ENCODE results near the gene GRAMD2B.
"Not testable (repeated sequence)": the region's sequence is repeated elsewhere in the genome, so short reads cannot be mapped to it uniquely, and the experiment has no call there.

Gene GRAMD2B

GRCh38 chr5:126414874-126415502 is 8.2 kb upstream of the GRAMD2B start:
- peak; percentile 57 for DNase-seq

- DNase-seq = no peak
These were observed 7.4 kb upstream of the GRAMD2B start for GRCh38 chr5:126415789-126416188.

- no peak for DNase-seq
These were observed 6.8 kb upstream of the GRAMD2B start for GRCh38 chr5:126416266-126416925.

- DNase-seq = no peak
These were observed 6.0 kb upstream of the GRAMD2B start for GRCh38 chr5:126417178-126417577.

- DNase-seq = no peak
These were observed 4.1 kb upstream of the GRAMD2B start for GRCh38 chr5:126419102-126419501.

GRCh38 chr5:126428421-126428820 is 5.2 kb downstream of the GRAMD2B start:
- DNase-seq = no peak

GRCh38 chr5:126430631-126431030 is 7.4 kb downstream of the GRAMD2B start:
- DNase-seq = no peak

GRCh38 chr5:126433701-126434100 is 10.5 kb downstream of the GRAMD2B start:
- peak; percentile 16 for DNase-seq

- no peak for DNase-seq
These were observed 12.1 kb downstream of the GRAMD2B start for GRCh38 chr5:126435261-126435660.

- no peak for DNase-seq
These were observed 12.5 kb downstream of the GRAMD2B start for GRCh38 chr5:126435714-126436113.

GRCh38 chr5:126437721-126438120 is 14.5 kb downstream of the GRAMD2B start:
- DNase-seq = no peak

- DNase-seq = no peak
These were observed 15.1 kb downstream of the GRAMD2B start for GRCh38 chr5:126438267-126438666.

GRCh38 chr5:126438868-126439267 is 15.7 kb downstream of the GRAMD2B start:
- no peak for DNase-seq

GRCh38 chr5:126439724-126440123 is 16.5 kb downstream of the GRAMD2B start:
- DNase-seq = not testable (repeated sequence)

GRCh38 chr5:126441230-126441629 is 18.0 kb downstream of the GRAMD2B start:
- DNase-seq = no peak

GRCh38 chr5:126443374-126443851 is 20.2 kb downstream of the GRAMD2B start:
- DNase-seq = no peak

- DNase-seq = no peak
These were observed 20.9 kb downstream of the GRAMD2B start for GRCh38 chr5:126444137-126444536.

- DNase-seq = peak; percentile 73
These were observed 22.4 kb downstream of the GRAMD2B start for GRCh38 chr5:126445502-126446174.

GRCh38 chr5:126446498-126447224 is 23.5 kb downstream of the GRAMD2B start:
- DNase-seq = peak; percentile 90

GRCh38 chr5:126448720-126449119 is 25.5 kb downstream of the GRAMD2B start:
- DNase-seq = no peak

GRCh38 chr5:126449751-126450271 is 26.6 kb downstream of the GRAMD2B start:
- DNase-seq = no peak

- no peak for DNase-seq
These were observed 27.1 kb downstream of the GRAMD2B start for GRCh38 chr5:126450346-126450745.

GRCh38 chr5:126450907-126451306 is 27.7 kb downstream of the GRAMD2B start:
- DNase-seq = no peak
